Stimulated activated CD4-positive, alpha-beta T cell treated with anti-CD3 and anti-CD28 coated beads, Interleukin-15, amount 100 ng/mL, for 48 hours (primary cell): ENCODE data around the gene KCNQ2.

Experiments used
- DNase-seq, 2 donors: peaks; one replicate each; pipeline ENCODE4 v3.0.0-alpha.2; 2020; ENCODE audit warnings: low read depth in 2 of 2

The KCNQ2 gene

DNA sequence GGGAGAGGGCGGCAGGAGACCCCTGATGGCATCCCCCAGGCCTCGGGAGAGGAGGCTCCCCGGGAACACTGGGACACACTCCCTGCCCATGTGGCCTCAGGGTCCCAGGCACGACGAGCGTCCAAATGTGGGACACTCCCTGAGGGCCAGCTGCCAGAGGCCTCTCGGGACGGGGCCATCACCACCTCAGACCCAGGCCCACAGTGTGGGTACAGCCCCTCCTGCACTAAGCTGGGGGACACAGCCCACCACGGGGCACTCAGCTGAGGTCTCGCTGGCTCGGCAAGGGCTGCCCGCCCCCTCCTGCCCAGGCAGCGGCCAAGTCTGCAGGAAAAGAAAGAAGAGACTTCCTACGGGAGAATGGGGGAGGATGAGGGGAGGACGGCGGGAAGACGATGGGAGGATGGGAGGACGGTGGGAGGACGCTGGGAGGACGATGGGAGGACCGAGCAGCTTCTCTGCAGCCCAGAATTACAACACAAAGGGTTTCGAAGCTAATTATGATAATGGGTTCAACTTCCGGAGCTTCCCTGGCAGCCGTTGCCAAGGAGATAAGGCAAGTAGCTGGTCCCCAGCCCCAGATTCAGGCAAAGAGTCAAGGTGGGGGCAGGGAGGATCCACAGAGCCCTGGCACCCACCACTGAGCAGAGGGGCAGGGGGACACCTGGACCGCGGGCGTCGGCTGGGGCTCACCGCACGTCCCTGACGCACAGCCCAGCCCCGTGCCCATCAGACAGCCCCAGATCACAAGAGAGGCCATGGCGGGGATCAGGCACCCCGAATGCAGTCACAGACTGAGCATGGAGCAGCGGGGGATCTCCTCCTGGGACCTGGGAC, 17.5 kb downstream of the KCNQ2 start:
- DNase-seq, result no peak

- no peak for DNase-seq
These were observed 19.5 kb downstream of the KCNQ2 start for GRCh38 chr20:63452821-63453523.

- DNase-seq, result no peak
These were observed 20.1 kb downstream of the KCNQ2 start for GRCh38 chr20:63452341-63452740.

DNA sequence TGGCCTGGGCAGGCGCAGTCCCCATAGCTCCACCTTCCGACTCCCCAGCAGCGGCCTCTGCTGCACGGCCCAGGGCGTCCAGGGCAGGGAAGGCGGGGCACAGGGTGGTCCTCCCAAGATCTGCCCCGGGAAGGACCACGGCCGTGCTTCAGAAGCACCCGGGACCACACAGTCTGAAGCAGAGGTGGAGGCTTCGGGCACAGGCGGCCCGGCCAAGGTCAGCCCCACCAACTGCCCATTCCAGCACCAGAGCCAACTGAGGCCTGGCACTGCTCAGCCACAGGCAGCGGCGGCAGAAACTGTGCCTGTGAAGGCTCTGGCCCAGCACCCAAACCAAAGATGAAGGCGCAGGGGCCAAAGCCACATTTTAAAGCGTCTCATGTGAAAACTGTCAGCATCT, 20.6 kb downstream of the KCNQ2 start:
- DNase-seq, result no peak

DNA sequence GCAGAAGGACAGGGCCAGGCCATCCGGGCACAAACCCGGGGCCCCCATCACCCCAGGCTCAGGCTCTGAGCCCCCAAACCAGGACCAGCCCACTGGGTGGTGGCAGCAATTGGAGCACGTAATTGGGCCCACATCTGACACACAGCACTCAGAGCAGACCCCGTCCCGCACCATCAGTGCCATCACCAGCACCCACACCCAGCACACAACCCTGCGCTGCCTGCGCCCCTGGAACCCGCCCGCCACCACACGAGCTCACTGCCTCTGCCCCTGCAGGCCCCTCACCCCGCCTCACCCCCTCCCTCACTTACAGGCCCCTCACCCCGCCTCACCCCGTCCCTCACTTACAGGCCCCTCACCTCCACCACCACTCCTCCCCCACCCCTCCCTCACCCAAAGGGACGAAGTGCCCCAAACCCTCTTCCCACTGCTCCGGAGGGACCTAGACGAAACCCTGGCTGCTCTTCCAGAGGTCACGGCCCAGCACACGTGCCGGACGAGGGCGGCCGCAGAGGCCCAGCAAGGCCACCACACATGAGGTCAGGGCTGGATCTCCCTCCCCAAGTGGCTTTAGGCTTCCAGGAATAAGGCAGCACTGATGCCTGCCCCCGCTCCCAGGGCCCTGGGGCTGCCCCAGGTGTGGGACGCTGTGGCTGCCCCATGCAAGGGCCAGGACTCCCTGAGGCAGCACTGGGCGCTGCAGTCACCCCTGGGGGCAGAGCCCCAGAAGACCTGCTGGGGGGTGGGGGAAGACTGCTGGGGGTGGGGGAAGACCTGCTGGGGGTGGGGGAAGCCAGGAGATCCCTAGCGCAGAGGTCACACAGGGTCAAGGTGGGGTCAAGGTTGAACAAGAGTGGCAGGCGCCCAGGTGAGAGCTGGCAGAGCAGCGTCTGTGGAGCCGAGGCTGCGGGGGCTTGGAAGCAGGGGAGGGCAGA, 22.4 kb downstream of the KCNQ2 start:
- no peak for DNase-seq

DNA sequence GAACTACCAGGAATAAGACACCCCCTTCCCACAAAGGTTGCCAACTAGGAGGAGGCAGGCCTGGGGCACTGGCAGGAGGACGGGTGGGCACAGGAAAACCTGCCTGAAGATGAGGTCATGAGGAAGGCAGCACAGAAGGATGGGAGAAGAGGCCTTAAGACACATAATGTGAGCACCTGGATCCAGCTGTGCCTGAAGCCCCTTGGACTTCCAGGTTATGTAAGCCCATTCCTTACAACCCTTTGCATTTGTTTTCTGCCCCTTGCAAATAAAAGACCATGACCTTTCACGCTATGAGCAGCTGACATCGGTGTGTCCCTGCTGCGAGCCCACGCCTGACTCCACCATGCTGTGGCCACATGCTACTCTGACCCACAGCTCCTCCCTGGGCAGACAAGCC, 23.4 kb downstream of the KCNQ2 start:
- no peak for DNase-seq

DNA sequence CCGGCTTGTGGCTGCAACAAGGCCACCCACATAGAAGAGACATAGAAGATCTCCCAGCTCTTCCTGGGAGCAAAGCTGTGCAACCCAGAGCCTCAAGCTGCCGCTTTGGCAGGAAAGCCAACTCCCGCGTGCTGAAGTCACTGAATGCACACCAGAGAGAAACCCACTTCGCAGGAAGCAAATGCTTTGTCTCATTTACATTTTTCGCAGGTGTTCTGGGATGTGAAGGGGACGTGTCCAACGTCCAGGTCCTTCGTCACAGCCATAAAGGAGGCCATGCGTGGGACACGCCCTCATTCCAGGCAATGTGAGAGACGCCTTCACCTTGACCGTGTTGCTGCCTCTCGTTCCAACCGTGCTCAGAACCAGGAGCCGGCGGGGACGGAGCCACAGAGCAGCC, 24.4 kb downstream of the KCNQ2 start:
- DNase-seq, result no peak

GRCh38 chr20:63447320-63447719, 25.1 kb downstream of the KCNQ2 start:
- DNase-seq, result no peak

GRCh38 chr20:63446216-63447024, 26.0 kb downstream of the KCNQ2 start:
- no peak for DNase-seq

DNA sequence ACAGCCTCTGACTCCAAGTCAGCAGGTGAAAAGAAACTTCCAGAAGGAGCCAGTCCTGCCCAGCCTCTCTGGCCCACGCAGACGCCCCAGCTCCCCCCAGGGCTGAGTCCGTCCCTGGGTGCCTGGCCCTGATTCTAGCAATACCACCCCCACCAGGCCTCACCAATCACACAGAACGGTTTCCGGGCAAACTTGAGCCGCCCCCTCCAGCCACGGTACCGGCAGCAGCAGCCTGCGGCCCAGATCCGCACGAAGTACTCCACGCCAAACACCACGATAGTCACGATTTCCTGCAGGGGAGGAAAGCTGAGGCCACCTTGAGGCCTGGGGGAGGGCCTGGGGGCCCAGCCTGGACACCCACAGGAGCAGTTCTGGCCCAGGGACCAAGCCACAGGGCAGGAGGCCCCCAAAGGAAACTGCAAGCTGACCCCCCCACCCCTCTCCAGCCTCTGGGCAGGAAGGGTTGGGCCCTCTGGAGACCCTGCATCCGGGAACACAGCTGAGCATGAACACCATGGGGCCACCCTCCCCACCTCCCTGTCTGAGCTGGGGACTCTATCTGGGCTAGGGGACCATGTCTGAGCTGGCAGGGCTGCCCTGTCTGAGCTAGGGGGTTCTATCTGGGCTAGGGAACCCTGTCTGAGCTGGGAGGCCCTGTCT, 27.2 kb downstream of the KCNQ2 start:
- DNase-seq, result no peak

DNA sequence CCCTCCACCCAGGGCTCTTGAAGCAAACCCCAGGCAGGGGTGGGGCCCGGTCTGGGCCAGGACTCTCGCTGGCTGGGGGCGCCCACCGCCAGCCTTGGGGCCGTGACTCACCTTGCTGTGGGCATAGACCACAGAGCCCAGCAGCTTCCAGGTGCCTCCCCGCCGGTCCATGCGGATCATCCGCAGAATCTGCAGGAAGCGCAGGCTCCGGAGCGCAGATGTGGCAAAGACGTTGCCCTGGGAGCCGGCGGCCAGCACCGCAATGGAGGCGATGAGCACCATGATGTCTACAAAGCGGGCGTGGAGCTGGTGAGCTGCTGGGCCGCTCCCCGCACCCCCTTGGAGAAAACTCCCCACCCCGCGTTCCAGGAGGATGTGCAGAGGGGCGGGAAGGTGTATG, 27.9 kb downstream of the KCNQ2 start:
- DNase-seq, result no peak

DNA sequence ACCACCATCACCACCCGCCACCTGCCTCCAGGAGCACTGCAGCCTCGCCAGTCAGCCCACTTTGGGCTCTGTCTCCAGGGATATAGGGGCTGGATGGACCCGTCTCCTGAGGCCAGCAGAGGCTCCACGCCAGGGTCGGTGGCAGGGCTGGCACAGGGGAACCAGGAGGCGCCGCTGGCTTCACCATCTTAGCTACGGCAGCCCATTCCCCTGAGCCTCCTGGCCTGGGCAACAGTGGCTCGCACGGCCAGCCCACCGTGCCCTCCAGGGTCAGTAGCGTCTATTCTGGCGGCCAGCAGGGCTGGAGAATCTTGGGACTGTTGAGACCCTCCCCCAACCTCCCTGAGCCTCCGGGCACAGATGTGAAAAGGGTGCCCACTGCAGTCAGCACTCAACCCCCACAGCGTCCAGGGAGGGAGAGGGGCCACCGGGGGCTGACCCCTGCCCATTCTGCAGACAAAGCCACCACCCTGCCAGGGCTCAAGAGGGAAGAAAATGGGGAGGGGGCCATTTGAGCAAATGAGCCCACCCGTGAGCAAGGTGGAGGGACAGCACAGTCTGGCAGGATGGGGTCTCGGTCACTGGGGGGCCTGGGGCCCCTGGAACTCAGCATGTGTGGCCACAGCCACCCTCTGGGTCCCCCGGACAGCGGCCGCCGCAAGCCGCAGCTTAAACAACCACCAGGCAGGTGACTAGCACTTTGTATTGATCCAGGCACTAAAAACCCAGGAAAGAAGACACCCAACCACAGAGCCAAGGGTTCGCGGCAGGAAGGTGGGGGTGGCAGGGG, 28.7 kb downstream of the KCNQ2 start:
- no peak for DNase-seq

DNA sequence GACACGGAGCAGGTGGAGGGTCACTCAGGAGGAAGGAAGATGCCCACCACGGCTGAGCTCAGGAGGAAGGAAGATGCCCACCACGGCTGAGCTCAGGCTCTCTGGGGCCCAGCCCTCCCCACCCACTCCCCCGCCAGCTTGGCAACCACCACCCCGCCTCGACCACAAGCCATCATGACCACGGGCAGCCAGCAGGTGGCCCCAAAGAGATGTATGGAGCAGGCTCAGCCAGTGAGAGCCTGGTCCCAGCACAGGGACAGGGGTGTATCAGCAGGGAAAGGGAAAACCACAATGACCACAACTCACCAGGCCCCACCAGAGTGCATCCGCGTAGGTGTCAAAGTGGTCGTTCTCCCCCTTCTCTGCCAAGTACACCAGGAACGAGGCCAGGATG, 30.4 kb downstream of the KCNQ2 start:
- peak; percentile 41 to 70 for DNase-seq

- DNase-seq, result no peak
These were observed 31.0 kb downstream of the KCNQ2 start for GRCh38 chr20:63441136-63442099.

- DNase-seq, result no peak
These were observed 32.0 kb downstream of the KCNQ2 start for GRCh38 chr20:63440366-63440955.

DNA sequence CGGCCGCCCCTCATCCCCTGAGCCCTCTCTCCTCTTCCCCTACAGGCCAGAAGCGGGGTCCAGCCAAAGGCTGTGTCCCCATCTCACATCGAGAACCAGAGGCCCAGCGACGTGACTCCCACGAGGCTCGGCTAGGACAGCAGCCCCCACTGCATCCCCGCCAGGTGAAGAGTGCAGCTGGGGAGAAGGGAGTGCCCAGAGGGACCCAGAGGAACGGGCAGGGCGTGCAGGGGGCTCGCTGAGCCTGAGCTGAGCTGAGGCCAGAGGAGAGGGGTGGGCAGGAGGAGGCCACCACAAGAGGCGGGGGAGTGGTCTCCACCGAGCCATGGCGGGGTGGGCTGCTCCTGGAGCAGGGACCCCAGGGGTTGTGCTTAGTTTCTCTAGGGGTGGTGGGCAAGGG, 32.6 kb downstream of the KCNQ2 start:
- no peak for DNase-seq

DNA sequence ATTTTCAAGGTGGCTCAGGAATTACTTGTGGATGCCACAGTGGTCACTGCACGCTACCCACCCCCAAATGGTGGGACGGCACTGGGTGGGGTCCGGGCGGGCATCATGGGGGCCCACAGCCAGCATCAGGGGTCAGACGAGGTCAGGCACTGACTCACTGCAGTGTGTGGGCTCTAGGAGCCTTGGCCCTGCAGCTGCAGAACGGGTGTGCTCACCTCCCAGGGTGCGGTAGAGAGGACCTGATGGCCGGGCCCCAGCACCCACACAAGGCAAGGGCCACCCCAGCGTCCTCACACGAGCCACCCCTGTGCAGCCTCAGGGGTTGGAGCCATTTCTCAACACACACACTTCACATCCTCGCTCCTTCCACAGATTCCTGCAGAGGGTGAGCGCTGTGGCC, 34.3 kb downstream of the KCNQ2 start:
- no peak for DNase-seq

DNA sequence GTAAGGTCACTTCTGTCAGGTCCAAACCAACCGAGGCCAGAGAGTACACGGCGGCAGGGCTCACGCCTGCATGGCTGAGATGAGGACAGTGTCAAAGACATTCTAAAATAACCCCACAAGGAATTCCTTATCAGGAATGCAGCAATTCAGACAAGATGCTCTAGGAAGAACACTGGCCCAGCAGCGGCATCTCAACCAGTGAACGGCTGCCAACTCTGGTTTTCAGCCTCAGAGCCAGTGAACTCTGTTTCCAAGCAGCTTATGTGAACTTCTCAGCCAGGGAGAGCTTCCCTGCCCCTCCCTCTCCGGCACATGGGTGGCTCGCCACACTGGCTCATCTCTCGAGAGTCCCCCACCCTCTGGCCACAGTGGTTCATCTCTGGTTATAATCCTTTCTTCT, 36.9 kb downstream of the KCNQ2 start:
- DNase-seq, result no peak
